ENCODE measurements around the gene BMAL2.

Gene BMAL2

GRCh38 chr12:27324530-27324929, 8.1 kb upstream of the BMAL2 start:
- DNase-seq: no peak

- no peak for DNase-seq
Measured at GRCh38 chr12:27330846-27331245, 1.8 kb upstream of the BMAL2 start.

- DNase-seq: no peak
Measured at GRCh38 chr12:27331291-27331926, 1.2 kb upstream of the BMAL2 start.

- DNase-seq: no peak
Measured at GRCh38 chr12:27331927-27332324, 710 bp upstream of the BMAL2 start.

GRCh38 chr12:27332407-27332713, 276 bp upstream of the BMAL2 start:
- DNase-seq: peak; percentile 15

- DNase-seq: peak; percentile 26
Measured at GRCh38 chr12:27333403-27334009, 870 bp downstream of the BMAL2 start.

- no peak for DNase-seq
Measured at GRCh38 chr12:27334042-27334720, 1.5 kb downstream of the BMAL2 start.

GRCh38 chr12:27334721-27335082, 2.1 kb downstream of the BMAL2 start:
- DNase-seq: no peak

- DNase-seq: no peak
Measured at GRCh38 chr12:27335364-27336281, 3.0 kb downstream of the BMAL2 start.

GRCh38 chr12:27336282-27336653, 3.6 kb downstream of the BMAL2 start:
- DNase-seq: no peak

- no peak for DNase-seq
Measured at GRCh38 chr12:27337376-27337775, 4.7 kb downstream of the BMAL2 start.

GRCh38 chr12:27338473-27338872, 5.8 kb downstream of the BMAL2 start:
- no peak for DNase-seq

- no peak for DNase-seq
Measured at GRCh38 chr12:27340971-27341370, 8.3 kb downstream of the BMAL2 start.

GRCh38 chr12:27342536-27342935, 9.9 kb downstream of the BMAL2 start:
- no peak for DNase-seq

GRCh38 chr12:27343255-27344000, 10.8 kb downstream of the BMAL2 start:
- no peak for DNase-seq

- no peak for DNase-seq
Measured at GRCh38 chr12:27344246-27344645, 11.6 kb downstream of the BMAL2 start.

- DNase-seq: no peak
Measured at GRCh38 chr12:27344760-27345159, 12.1 kb downstream of the BMAL2 start.

GRCh38 chr12:27345376-27345775, 12.7 kb downstream of the BMAL2 start:
- DNase-seq: no peak

- DNase-seq: no peak
Measured at GRCh38 chr12:27347779-27348178, 15.1 kb downstream of the BMAL2 start.

GRCh38 chr12:27351476-27351875, 18.8 kb downstream of the BMAL2 start:
- no peak for DNase-seq

- DNase-seq: no peak
Measured at GRCh38 chr12:27355486-27355885, 22.9 kb downstream of the BMAL2 start.

- DNase-seq: no peak
Measured at GRCh38 chr12:27355979-27356378, 23.3 kb downstream of the BMAL2 start.

All from right hindlimb (tissue), 1 donor.